HG03196 (cell line): ENCODE data around the gene TNFRSF1A.
"Not testable (repeated sequence)": the region's sequence is repeated elsewhere in the genome, so short reads cannot be mapped to it uniquely, and the experiment has no call there.

Experiments
- ATAC-seq: cut with Tn5 transposase; IDR thresholded peaks from one replicate; pipeline ENCODE4 v1.9.1; 2021; ENCODE audit not compliant: unreplicated experiment

Gene TNFRSF1A

GRCh38 chr12:6358881-6359280 is 17.0 kb upstream of the TNFRSF1A start:
- no peak for ATAC-seq

GRCh38 chr12:6356374-6356820 is 14.5 kb upstream of the TNFRSF1A start:
- ATAC-seq: no peak

- no peak for ATAC-seq
Measured at GRCh38 chr12:6355491-6356373, 13.9 kb upstream of the TNFRSF1A start.

- no peak for ATAC-seq
Measured at GRCh38 chr12:6354495-6355393, 12.9 kb upstream of the TNFRSF1A start.

GRCh38 chr12:6352193-6353173 is 10.6 kb upstream of the TNFRSF1A start:
- no peak for ATAC-seq

GRCh38 chr12:6351622-6352021 is 9.7 kb upstream of the TNFRSF1A start:
- no peak for ATAC-seq

- ATAC-seq: no peak
Measured at GRCh38 chr12:6347367-6348338, 5.8 kb upstream of the TNFRSF1A start.

- ATAC-seq: no peak
Measured at GRCh38 chr12:6346942-6347341, 5.1 kb upstream of the TNFRSF1A start.

GRCh38 chr12:6346235-6346832 is 4.5 kb upstream of the TNFRSF1A start:
- no peak for ATAC-seq

- no peak for ATAC-seq
Measured at GRCh38 chr12:6345319-6346091, 3.6 kb upstream of the TNFRSF1A start.

- not testable (repeated sequence) for ATAC-seq
Measured at GRCh38 chr12:6344101-6344660, 2.3 kb upstream of the TNFRSF1A start.

- ATAC-seq: no peak
Measured at GRCh38 chr12:6343518-6343917, 1.6 kb upstream of the TNFRSF1A start.

GRCh38 chr12:6342140-6342889 is 439 bp upstream of the TNFRSF1A start:
- ATAC-seq: no peak

GRCh38 chr12:6340745-6341416 is 995 bp downstream of the TNFRSF1A start:
- no peak for ATAC-seq

- ATAC-seq: no peak
Measured at GRCh38 chr12:6340032-6340638, 1.7 kb downstream of the TNFRSF1A start.

GRCh38 chr12:6338955-6339354 is 2.9 kb downstream of the TNFRSF1A start:
- ATAC-seq: no peak
